Measurements from ENCODE around the gene ACLY.
"Not testable (repeated sequence)": the region's sequence is repeated elsewhere in the genome, so short reads cannot be mapped to it uniquely, and the experiment has no call there.

The ACLY gene

GRCh38 chr17:41909088-41909487, 9.7 kb downstream of the ACLY start:
- FAIRE-seq, result no peak

GRCh38 chr17:41907633-41908539, 10.9 kb downstream of the ACLY start:
- FAIRE-seq, result no peak

- no peak for FAIRE-seq
Measured at GRCh38 chr17:41907185-41907556, 11.6 kb downstream of the ACLY start.

GRCh38 chr17:41906465-41907184, 12.1 kb downstream of the ACLY start:
- FAIRE-seq, result no peak

GRCh38 chr17:41905172-41905571, 13.6 kb downstream of the ACLY start:
- FAIRE-seq, result no peak

GRCh38 chr17:41904242-41904841, 14.4 kb downstream of the ACLY start:
- FAIRE-seq, result no peak

- no peak for FAIRE-seq
Measured at GRCh38 chr17:41901646-41902045, 17.1 kb downstream of the ACLY start.

GRCh38 chr17:41896726-41897125, 22.0 kb downstream of the ACLY start:
- FAIRE-seq, result no peak

GRCh38 chr17:41895617-41896016, 23.1 kb downstream of the ACLY start:
- no peak for FAIRE-seq

GRCh38 chr17:41894791-41895331, 23.9 kb downstream of the ACLY start:
- no peak for FAIRE-seq

- FAIRE-seq, result no peak
Measured at GRCh38 chr17:41893384-41893783, 25.4 kb downstream of the ACLY start.

GRCh38 chr17:41892021-41892376, 26.8 kb downstream of the ACLY start:
- FAIRE-seq, result no peak

- no peak for FAIRE-seq
Measured at GRCh38 chr17:41891135-41892020, 27.4 kb downstream of the ACLY start.

- FAIRE-seq, result no peak
Measured at GRCh38 chr17:41888332-41888965, 30.3 kb downstream of the ACLY start.

- FAIRE-seq, result no peak
Measured at GRCh38 chr17:41885733-41886132, 33.0 kb downstream of the ACLY start.

- no peak for FAIRE-seq
Measured at GRCh38 chr17:41882756-41883155, 36.0 kb downstream of the ACLY start.

GRCh38 chr17:41880130-41880529, 38.6 kb downstream of the ACLY start:
- FAIRE-seq, result no peak

GRCh38 chr17:41874293-41874670, 44.5 kb downstream of the ACLY start:
- not testable (repeated sequence) for FAIRE-seq

- FAIRE-seq, result no peak
Measured at GRCh38 chr17:41873559-41874292, 45.0 kb downstream of the ACLY start.

- FAIRE-seq, result no peak
Measured at GRCh38 chr17:41871789-41872188, 47.0 kb downstream of the ACLY start.

- no peak for FAIRE-seq
Measured at GRCh38 chr17:41870627-41871026, 48.1 kb downstream of the ACLY start.

Measured in endometrium (tissue), 2 donors.